DMS53 treated with DMSO at 0.1 percent for 48 hours (cell line): ENCODE measurements around the gene GBX1.

ENCODE experiments used
- DNase-seq: peaks from one replicate; lab custom pipeline; 2025; ENCODE audit not compliant: unreplicated experiment; lab: John Stamatoyannopoulos, UW

Gene GBX1

GRCh38 chr7:151116603-151117440 lies 50.7 kb downstream of the GBX1 start:
- no peak for DNase-seq

- DNase-seq: no peak
These were observed 51.6 kb downstream of the GBX1 start for GRCh38 chr7:151115836-151116418.

DNA sequence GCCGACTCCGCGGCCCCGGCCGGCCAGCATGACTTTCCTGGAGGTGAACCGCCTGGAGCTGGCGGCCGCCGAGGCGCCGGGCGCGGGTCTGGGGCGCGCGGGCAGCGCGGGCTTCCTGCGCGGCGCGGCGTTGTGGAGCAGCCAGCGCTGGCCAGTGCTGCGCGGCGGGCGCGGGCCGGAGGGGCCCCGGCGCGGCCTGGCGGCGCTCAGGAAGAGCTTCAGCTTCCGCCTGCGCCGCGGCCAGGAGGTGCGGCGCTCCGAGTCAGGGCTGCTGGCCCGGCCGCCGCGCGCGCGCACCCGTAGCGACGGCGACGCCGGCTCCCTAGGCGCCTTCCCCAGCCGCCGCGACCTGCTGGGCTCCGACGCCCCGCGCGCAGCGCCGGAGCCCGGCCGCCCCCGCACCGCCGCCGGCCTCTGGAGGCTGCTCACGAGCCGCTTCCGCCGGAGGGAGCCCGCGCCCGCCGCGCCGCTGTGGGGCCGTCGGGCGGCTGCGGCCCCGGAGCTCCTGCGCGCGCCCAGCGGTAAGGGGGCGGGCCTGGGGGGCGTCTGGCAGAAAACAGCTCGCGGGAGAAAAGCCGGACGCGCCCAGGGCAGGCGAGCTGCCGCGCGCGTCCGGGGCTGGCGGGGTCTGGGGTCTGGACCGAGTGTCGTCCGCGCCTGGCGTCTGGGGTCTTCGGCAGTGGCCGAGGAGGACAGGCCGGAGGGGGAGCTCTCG lies 52.2 kb downstream of the GBX1 start:
- no peak for DNase-seq

DNA sequence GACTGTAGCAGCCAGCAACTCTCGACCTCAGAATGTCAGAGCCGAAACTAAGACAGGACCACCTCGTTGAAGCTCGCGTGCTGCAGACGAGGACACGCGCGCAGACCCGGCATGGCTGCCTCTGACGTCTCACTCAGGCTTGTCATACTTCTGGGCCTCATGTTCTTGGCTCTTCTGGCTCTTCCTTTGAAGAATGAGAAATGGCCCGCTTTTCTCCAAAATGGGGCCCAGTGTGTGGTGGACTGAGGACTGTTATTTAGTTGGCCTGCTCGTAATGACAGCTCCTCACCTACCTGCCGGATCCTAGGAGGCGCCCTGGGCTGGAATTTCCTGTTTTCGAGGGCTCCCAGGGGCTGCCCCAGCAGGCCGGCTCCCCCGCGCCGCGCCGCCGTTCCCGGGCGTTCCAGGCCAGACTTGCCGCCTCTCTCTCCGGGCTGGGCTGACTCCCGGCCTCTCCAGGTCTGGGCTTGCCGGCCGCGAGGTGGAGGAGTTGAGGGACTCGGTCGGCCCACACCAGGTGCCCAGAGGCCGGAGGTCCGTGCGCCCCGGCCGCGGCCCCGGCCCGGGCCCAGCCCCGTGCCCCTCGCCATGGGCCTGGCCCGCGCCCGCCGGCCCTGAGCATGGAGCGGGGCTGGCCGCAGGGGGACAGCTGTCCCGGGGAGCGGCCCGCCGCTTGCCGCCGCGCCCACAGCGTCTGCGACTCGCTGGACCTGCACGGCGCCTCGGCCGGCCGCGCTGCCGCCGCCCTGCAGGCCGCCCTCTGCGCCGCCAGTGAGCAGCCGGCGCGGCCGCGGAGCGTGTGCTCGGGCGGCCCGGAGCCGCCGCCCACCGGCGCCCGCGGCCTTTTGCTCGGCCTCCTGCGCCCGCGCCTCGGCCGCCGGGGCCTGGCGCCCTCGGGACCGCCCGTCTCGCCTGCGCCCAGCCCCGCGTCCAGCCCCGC lies 53.1 kb downstream of the GBX1 start:
- DNase-seq: no peak

DNA sequence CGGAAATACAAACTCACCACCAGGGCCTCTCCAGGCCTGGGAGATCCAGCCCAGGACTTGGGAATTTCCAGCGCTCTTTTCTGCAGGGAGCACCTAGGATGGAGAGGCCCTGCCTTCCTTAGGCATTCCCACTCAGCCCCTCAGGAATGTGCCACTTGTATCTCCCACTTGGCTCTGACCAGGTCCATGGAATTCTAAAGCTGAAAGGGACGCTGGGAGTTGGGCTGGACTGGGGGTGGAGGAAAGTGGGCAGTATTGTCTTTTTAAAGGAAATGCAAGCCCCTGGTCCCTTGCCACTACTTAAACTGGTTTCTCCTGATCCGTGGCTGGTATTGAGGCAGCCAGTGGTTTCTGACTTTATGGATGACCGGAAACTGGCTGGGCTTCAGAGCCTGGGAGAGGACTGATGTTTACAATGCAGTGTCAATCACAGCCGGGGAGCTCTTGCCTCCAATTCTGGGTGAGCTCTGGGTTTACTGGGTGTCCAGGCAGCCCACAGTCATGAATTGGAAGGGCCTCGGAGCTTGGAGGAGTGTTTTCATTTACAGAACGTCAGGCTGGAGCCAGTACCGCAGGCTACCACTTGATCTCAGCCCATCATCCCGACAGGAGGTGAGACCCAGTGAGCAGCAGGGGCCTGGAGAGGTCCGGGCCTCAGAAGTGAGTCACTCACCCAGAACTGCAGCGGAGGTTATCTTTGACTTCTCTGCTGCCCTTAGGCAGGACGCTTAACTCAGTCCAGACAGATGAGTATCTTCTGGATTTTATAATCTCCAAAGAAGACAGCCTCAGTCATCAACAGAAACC lies 53.9 kb downstream of the GBX1 start:
- DNase-seq: no peak

GRCh38 chr7:151110941-151111645 lies 56.4 kb downstream of the GBX1 start:
- peak; percentile 66 for DNase-seq

- DNase-seq: no peak
These were observed 57.1 kb downstream of the GBX1 start for GRCh38 chr7:151110236-151110940.

DNA sequence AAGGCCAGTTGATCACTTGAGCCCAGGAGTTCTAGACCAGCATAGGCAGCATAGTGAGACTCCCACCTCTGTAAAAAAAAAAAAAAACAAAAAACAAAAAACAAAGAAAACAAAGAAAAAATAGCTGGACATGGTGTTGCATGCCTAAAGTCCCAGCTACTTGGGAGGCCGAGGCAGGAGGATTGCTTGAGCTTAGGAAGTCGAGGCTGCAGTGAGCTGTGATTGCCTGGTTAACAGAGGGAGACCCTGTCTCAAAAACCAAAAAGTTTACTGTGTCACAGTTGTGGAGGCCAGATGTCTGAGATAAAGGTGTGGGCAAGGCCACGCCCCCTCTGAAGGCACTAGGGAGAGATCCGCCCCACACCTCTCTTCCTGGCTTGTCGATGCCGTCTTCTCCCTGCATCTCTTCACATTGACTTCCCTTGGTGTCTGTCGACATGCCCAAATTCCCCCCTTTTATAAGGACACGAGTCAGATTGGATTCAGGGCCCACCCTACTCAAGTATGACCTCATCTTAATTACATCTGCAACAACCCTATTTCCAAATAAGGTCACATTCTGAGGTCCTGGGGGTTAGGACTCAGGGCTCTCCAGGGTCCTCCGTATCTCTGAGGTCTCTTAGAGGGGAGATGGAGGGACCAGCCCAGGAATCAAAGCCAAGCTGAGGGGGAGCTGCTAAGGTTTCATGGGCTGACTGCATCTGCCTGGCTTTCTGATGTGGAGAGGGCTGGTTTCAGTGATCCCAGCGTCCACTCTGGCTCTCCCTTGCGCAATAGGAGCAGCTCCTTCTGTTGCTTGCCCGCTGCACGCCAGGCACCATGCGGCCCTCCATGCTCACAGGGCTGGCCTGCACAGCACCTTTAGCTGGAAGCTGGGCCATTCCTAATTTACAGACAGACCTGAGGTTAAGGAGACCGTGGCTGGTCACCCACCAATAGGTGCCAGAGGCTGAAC lies 58.1 kb downstream of the GBX1 start:
- DNase-seq: no peak

DNA sequence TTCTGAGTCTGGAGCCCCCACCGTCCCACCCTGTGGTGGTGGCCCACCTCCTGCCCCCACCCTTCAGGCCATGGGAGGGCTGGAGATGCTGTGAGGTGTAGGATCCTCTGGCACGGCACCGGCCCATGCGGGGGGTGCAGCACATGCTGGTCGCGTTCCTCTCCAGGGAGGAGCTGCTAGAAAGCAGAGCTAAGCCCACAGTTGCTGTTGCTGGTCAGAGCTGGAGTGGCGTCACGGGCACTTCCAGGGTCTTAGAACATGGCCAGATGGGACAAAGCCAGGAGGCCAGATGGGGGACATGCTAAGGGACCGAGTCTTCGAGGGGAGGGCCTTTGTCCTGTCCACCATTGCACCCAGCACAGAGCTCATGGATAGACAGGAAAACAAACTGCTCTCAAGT lies 59.6 kb downstream of the GBX1 start:
- DNase-seq: no peak

DNA sequence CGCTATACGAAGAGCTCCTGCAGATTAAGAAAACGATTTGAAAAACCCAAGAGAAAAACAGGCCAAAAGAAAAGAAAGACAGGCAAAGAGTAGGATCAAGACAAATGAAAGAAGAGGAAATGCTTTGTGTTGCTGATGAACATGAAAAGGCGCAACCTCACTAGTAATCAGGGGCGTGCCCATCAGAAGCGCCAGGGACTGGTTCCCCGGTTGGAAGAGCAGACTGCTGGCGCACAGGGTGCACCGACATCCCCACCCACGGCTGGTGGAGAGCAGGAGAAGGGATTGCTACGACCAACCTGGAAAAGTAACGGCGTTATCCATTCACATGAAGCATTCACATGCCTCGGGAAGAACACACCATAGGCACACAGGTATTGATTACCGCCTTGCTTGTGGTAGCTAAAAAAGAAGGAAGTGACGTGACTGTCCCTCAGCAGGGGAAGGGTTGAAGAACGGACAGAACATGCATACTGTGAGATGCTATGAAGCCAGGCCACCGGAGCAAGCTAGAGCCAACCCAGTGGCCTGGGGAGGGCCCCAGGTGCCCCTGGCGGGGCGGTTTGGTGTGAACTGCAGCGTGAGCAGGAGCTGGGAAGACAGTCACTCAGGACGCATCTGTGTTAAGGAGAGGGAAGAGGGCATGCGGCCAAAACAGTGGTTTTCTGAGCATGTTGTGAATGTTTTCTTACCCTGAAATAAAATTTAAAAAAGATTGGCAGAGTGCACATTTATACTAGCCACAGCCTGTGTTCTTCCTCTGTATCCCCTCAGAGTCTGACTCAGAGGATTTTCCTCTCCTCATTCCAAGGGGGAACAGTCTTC lies 62.9 kb downstream of the GBX1 start:
- DNase-seq: no peak

DNA sequence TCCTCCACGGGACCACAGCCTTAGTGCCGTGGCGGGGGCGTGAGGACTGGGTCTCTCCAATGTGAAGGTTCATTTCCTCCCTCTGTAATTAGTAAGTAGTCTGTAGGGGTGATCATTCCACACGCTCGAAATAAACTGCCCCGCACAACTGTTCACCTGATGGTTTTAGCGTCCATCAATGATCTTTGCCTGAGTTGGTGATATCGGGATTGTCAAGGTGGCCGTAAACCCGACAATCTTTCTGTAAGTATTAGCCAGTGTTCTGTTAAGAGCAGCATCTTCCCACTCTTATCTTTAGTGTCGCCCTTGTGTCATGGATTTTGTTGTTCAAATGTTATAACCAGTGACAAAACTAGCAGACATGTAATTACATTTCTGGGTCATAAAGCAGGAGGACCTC lies 63.5 kb downstream of the GBX1 start:
- no peak for DNase-seq

DNA sequence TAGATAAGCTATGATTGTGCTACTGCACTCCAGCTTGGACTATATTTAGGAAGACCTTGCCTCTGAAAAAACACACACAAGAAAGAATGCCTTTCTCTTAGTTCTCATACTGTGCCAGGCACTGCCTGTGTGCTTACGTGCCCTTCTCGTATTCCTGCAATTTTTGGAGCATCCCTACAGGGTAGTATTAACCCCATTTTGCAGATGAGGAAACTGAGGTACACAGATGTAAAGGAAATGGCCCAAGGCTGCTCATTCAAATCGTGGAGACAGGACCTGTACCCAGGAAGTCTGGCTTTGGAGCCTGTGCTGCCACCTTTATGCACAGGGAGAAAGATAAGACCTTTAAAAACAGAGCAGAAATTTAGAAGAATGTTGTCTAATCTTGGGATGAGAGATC lies 64.5 kb downstream of the GBX1 start:
- no peak for DNase-seq

DNA sequence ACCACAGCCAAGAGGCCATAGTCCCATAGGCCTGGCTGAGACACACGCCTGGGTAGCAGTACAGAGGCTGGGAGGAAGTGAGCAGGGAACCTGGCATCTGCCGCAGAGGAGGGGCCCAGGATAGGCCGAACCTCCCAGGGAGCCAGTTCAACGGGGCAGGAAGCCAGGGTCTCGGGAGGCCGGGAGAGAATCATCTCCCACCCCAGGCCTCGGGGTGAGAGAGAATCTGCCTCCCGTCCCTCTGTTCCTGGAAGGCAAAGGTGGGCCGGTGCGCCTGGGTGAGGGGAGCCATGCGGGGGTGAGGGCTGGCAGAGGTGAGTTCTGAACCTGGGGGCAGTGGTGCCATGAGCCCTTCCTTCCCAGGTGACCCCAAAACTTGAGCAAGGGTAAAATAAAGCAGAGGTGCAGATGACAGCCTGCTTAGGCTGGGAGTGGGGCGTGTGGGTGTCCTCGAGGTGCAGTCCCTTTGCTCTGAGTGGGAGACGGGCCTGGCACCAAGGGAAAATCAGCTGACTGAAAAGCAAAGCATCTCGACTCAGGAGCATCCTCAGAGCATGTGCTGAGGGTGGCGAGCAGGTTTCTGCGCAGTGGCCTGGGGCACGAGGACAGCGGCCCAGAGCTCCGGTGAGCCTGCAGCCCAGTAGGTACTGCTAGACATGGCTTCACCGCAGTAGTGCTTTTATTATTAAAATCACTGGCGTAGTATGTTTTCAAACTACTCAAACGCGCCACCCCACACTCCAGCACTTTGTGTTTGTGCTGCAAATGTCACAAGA lies 65.7 kb downstream of the GBX1 start:
- DNase-seq: no peak

DNA sequence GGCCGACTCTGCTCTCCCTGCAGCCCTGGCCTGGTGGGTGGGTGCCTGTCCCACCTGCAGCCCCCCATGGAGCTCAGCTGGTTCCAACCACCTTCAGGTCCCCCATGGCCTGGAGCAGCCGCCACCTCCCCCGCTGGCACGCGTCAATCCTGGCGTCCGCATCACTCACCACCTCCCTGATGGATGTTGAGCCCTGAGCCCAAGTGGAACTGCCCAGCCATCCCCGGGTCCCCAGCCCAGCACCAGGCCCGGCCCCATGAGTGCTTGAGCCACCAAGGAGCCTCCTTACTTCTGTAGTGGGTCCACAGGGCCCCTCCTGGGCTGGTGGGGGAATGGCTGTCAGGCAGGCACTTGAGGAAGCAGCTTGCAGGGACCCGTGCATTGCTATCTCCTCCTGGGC lies 66.6 kb downstream of the GBX1 start:
- no peak for DNase-seq

DNA sequence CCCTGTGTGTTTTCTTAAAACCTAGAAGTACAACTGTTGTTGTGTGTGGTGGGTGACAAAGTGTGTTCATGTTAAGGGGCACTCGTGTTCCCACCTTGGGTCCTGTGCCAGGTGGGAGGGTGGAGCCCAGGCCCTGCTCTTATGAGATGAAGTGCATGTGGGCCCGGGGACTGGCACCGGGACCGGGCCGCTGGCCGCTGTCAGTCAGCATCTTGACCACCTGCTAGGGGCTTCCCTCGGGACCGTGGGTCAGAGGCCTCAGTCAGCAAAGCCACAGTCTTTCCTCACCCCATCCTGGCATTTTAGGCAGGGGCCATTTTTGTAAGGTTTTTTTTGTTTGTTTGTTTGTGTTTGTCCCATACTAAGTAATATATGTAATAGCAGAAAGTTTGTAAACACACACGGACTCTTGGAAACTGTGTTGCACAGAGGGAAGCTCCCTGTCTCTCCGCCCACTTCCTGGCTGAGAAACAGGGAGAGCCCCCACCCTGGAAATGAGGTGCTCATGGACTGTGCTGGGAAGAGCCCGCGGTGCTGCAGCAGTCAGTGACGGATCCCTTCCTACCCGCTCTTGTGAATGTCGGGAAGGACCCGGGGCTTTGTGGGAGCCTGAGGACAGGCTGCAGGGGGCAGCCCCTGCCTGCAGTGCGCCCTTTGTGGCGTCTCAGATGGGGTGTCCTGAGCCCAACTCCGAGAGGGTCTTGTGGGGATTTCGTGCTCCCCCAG lies 67.8 kb downstream of the GBX1 start:
- no peak for DNase-seq
